Measurements from ENCODE around the gene KRT76. TPM values are rescaled to one million over a fixed set of nuclear protein-coding genes. Genes with fewer than 3 reads are reported as not detected.

KRT76 gene
- total RNA-seq, 1 donor, result not detected

GRCh38 chr12:52801773-52802172 is 24.6 kb upstream of the KRT76 start:
- DNase-seq (ENCODE audit: low read depth), result no peak
- TF ChIP-seq CTCF (IDR thresholded peaks at IDR 0.05; ENCODE audit: insufficient read depth, low read depth, low read length), result no peak
- no peak overlapping the region for H3K4me3 ChIP-seq (ENCODE audit: low read depth, low read length)

- H3K4me3 ChIP-seq (ENCODE audit: low read depth, low read length), result no peak overlapping the region
- no peak for DNase-seq (ENCODE audit: low read depth)
Observed at GRCh38 chr12:52800259-52800917, 23.2 kb upstream of the KRT76 start.

GRCh38 chr12:52799505-52800211 is 22.5 kb upstream of the KRT76 start:
- no peak for DNase-seq (ENCODE audit: low read depth)
- TF ChIP-seq CTCF (IDR thresholded peaks at IDR 0.05; ENCODE audit: insufficient read depth, low read depth, low read length), result no peak
- no peak overlapping the region for H3K4me3 ChIP-seq (ENCODE audit: low read depth, low read length)

More at GRCh38 chr12:52800259-52800917, 23.2 kb upstream of the KRT76 start:
- no peak for TF ChIP-seq CTCF (IDR thresholded peaks at IDR 0.05; ENCODE audit: insufficient read depth, low read depth, low read length)

- H3K4me3 ChIP-seq (ENCODE audit: low read depth, low read length), result no peak overlapping the region
- peak; percentile 23 for DNase-seq (ENCODE audit: low read depth)
- no peak for TF ChIP-seq CTCF (IDR thresholded peaks at IDR 0.05; ENCODE audit: insufficient read depth, low read depth, low read length)
Observed at GRCh38 chr12:52798671-52799504, 21.7 kb upstream of the KRT76 start.

GRCh38 chr12:52798003-52798670 is 21.0 kb upstream of the KRT76 start:
- no peak overlapping the region for H3K4me3 ChIP-seq (ENCODE audit: low read depth, low read length)
- TF ChIP-seq CTCF (IDR thresholded peaks at IDR 0.05; ENCODE audit: insufficient read depth, low read depth, low read length), result no peak
- no peak for DNase-seq (ENCODE audit: low read depth)

GRCh38 chr12:52797529-52797894 is 20.4 kb upstream of the KRT76 start:
- no peak for DNase-seq (ENCODE audit: low read depth)
- H3K4me3 ChIP-seq (ENCODE audit: low read depth, low read length), result no peak overlapping the region
- TF ChIP-seq CTCF (IDR thresholded peaks at IDR 0.05; ENCODE audit: insufficient read depth, low read depth, low read length), result no peak

Data from fibroblast of villous mesenchyme (primary cell).